PC-3 (cell line): ENCODE measurements around the gene CDK19. TPM values are rescaled to one million over a fixed set of nuclear protein-coding genes. Genes with fewer than 3 reads are reported as not detected.

Experiments used
- ATAC-seq: fragments of 200-7000 bp; cut with Tn5 transposase; 2 replicates; pipeline ENCODE4 v1.9.1; 2020; ENCODE audit warnings: mild to moderate bottlenecking, moderate library complexity
- BruUV-seq: library from RNA; stranded (reverse); fragments of 400-500 nt; replicated peaks from 2 replicates; lab custom pipeline; 2021; lab: Mats Ljungman, UMichigan
- CTCF ChIA-PET: fragments of 300-600 bp; sonication (Branson Sonifier 250); formaldehyde crosslinking; loops from one replicate; lab custom pipeline; 2022; ENCODE audit warnings: antibody characterized with exemption; lab: Charles Lee
- POLR2A ChIA-PET: fragments of 300-600 bp; sonication (Branson Sonifier 250); formaldehyde crosslinking; loops from one replicate; lab custom pipeline; 2022; ENCODE audit warnings: antibody characterized with exemption; ENCODE audit not compliant: unreplicated experiment; lab: Charles Lee
- DNase-seq: peaks from one replicate; pipeline ENCODE4 v3.0.0-alpha.2; 2015
- H2AFZ ChIP-seq: fragments of 300-600 bp; sonication (generic); 2 replicates; pipeline ENCODE4 v1.6.0; 2016; ENCODE audit warnings: antibody characterized with exemption, low read length
- H3F3A ChIP-seq: fragments of 300-600 bp; sonication (generic); one replicate; pipeline ENCODE4 v1.6.0; 2017; ENCODE audit warnings: antibody characterized with exemption, low read length, control low read depth, mild to moderate bottlenecking; ENCODE audit not compliant: unreplicated experiment
- H3K27ac ChIP-seq: fragments of 300-600 bp; sonication (generic); 2 replicates; pipeline ENCODE4 v1.5.1; 2016; ENCODE audit warnings: mild to moderate bottlenecking, low read length
- H3K27me3 ChIP-seq: fragments of 300-600 bp; sonication (generic); 2 replicates; pipeline ENCODE4 v1.6.1; 2016; ENCODE audit warnings: low read length, mixed read lengths
- H3K36me3 ChIP-seq: fragments of 300-600 bp; sonication (generic); 2 replicates; pipeline ENCODE4 v1.6.1; 2016; ENCODE audit warnings: low read depth, mixed run types, low read length, mixed read lengths
- H3K4me1 ChIP-seq: fragments of 300-600 bp; sonication (generic); 2 replicates; pipeline ENCODE4 v1.5.1; 2016; ENCODE audit warnings: low read length; ENCODE audit not compliant: insufficient read depth
- H3K4me2 ChIP-seq: fragments of 300-600 bp; sonication (generic); 2 replicates; pipeline ENCODE4 v1.6.0; 2016; ENCODE audit warnings: low read length
- H3K4me3 ChIP-seq: fragments of 300-600 bp; sonication (generic); 2 replicates; pipeline ENCODE4 v1.5.1; 2016; ENCODE audit warnings: mild to moderate bottlenecking, low read length, mixed read lengths
- H3K79me2 ChIP-seq: fragments of 300-600 bp; sonication (generic); 2 replicates; pipeline ENCODE4 v1.6.1; 2017; ENCODE audit warnings: low read length, mixed read lengths
- H3K9ac ChIP-seq: fragments of 300-600 bp; sonication (generic); 2 replicates; pipeline ENCODE4 v1.6.0; 2016; ENCODE audit warnings: mild to moderate bottlenecking, low read length
- H3K9me2 ChIP-seq: fragments of 300-600 bp; sonication (generic); replicated peaks from 2 replicates; pipeline ENCODE4 v1.6.1; 2016; ENCODE audit warnings: mixed run types, low read length, mixed read lengths
- H3K9me3 ChIP-seq: fragments of 300-600 bp; sonication (generic); 2 replicates; pipeline ENCODE4 v1.6.1; 2016; ENCODE audit warnings: low read length, mixed read lengths
- H4K20me1 ChIP-seq: fragments of 300-600 bp; sonication (generic); 2 replicates; pipeline ENCODE4 v1.6.1; 2016; ENCODE audit warnings: low read length, mixed read lengths
- EZH2 ChIP-seq: fragments of 300-600 bp; sonication (generic); IDR thresholded peaks from one replicate; pipeline ENCODE4 v1.6.1; 2017; ENCODE audit warnings: antibody characterized with exemption, mild to moderate bottlenecking, low read length; ENCODE audit not compliant: unreplicated experiment
- EZH2phosphoT487 ChIP-seq: fragments of 300-600 bp; sonication (generic); IDR thresholded peaks from 2 replicates; pipeline ENCODE4 v1.6.1; 2018; ENCODE audit warnings: mild to moderate bottlenecking, antibody characterized with exemption, low read length, borderline replicate concordance
- intact Hi-C: fragments of 100-400 bp; cut with micrococcal nuclease; formaldehyde crosslinking; loops from 2 replicates; pipeline ENCODE4 v1.9.0; 2023
- total RNA-seq: library from RNA; depleted of rRNA; stranded (reverse); fragments of >200 nt; gene quantifications from 2 replicates; pipeline ENCODE4 v1.2.3, GENCODE V29; 2014
- TF ChIP-seq, protein P1 (sequence below): fragments of 300-600 bp; sonication (generic); conservative IDR thresholded peaks from 2 replicates; pipeline ENCODE4 v1.5.1; 2017; ENCODE audit warnings: antibody characterized with exemption, low read depth, mild to moderate bottlenecking, low read length

Gene CDK19
- total RNA-seq, 1 experiment from 2014 or later, result 4.2 TPM

DNA sequence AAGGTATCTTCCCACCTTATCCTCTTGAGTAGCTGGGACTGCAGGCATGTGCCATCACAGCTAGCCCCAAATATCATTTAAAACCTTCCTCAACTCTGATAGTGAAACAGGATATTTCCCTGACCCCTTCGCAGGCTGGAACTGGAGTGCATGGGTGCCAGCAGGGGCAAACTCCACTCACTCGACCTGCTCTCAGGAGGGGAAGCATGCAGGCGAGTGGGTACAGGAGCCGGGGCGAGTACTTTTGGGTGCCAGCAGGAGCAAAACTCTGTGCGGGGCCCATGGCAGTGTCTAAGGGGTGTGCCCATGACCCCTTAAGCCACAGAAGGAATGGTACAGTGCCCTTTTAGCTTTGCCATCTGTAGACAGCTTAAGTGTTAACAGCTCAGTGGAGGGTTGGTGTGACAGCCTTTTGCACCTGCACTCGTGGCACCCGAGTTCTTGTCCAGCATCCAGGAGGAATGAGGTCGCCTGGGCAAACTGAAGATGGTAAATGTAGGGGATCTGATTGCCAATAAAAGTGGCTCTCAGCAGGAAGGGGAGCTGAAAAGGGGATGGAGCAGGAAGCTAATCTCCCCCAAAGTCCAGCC is 155.1 kb downstream of the CDK19 start:
- H3K9me2 ChIP-seq, result no peaks in the 10 kb centered on the region
- TF ChIP-seq EZH2, result no peak
- TF ChIP-seq EZH2phosphoT487, result no peak
- TF ChIP-seq, protein P1, sequence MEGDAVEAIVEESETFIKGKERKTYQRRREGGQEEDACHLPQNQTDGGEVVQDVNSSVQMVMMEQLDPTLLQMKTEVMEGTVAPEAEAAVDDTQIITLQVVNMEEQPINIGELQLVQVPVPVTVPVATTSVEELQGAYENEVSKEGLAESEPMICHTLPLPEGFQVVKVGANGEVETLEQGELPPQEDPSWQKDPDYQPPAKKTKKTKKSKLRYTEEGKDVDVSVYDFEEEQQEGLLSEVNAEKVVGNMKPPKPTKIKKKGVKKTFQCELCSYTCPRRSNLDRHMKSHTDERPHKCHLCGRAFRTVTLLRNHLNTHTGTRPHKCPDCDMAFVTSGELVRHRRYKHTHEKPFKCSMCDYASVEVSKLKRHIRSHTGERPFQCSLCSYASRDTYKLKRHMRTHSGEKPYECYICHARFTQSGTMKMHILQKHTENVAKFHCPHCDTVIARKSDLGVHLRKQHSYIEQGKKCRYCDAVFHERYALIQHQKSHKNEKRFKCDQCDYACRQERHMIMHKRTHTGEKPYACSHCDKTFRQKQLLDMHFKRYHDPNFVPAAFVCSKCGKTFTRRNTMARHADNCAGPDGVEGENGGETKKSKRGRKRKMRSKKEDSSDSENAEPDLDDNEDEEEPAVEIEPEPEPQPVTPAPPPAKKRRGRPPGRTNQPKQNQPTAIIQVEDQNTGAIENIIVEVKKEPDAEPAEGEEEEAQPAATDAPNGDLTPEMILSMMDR, result no peak
- no peak overlapping the region for H3K4me3 ChIP-seq
- no peak overlapping the region for H2AFZ ChIP-seq
- intact Hi-C loops, result loop anchor here (5.0 kb wide), 1 partner anchor 133 kb away; no protein-coding TSS in a partner anchor
- no peak overlapping the region for H3K4me2 ChIP-seq
- H3K9ac ChIP-seq, result no peak overlapping the region
- ChIA-PET CTCF (no interaction called here), POLR2A (no interaction called here)
- 0 out of 2 replicates have a peak, but pooled peaks cover 2% of the 10 kb centered on the region for H3K36me3 ChIP-seq
- peaks cover 62% of the 10 kb centered on the region for H3K4me1 ChIP-seq
- H3K79me2 ChIP-seq, result no peaks in the 10 kb centered on the region
- H3K9me3 ChIP-seq, result no peaks in the 10 kb centered on the region
- peaks cover 7% of the 10 kb centered on the region for H3F3A ChIP-seq
- H4K20me1 ChIP-seq, result no peaks in the 10 kb centered on the region
- no peaks in the 10 kb centered on the region for H3K27me3 ChIP-seq
- no peak for DNase-seq
- H3K27ac ChIP-seq, result no peak overlapping the region
- no peak for ATAC-seq
- BruUV-seq, result no TSS peak

DNA sequence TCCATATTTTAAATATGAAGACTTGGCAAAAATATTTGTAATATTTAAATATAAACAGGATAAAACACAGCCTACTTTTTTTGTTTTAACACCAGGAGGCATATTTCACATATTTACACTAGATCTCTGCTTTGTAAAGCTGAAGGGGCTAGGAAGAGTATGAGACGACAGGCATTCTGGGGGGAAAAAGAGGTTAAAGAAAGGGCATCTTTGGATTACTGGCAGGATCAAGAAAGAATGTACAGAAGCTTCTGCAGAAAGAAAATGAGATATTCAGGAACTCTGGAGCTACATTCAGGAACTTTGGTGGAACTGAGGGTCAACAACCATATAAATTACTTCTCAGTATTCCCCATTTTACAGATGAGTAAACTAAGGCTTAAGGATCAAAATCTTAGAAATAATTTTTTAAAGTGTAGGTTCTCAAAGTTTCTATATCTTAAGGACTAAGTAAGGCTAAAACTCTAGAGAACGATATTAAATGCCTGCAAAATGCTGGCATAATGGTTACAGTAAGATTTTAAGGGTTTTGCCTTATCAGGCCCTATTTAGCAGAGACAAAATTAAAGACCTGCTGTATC is 156.5 kb downstream of the CDK19 start:
- intact Hi-C loops, result no loop called here
- no peak for ATAC-seq
- no peaks in the 10 kb centered on the region for H3K27me3 ChIP-seq
- no peak overlapping the region for H2AFZ ChIP-seq
- H3K4me2 ChIP-seq, result no peak overlapping the region
- TF ChIP-seq EZH2phosphoT487, result no peak
- no peak for TF ChIP-seq EZH2
- TF ChIP-seq, protein P1, result no peak
- CTCF ChIA-PET, result no interaction called here
- no TSS peak for BruUV-seq
- H3K4me1 ChIP-seq, result peaks cover 64% of the 10 kb centered on the region
- 0 out of 2 replicates have a peak, but pooled peaks cover 2% of the 10 kb centered on the region for H3K36me3 ChIP-seq
- H4K20me1 ChIP-seq, result no peaks in the 10 kb centered on the region
- H3K4me3 ChIP-seq, result no peak overlapping the region
- peaks cover 7% of the 10 kb centered on the region for H3F3A ChIP-seq
- no peaks in the 10 kb centered on the region for H3K9me2 ChIP-seq
- POLR2A ChIA-PET, result no interaction called here
- H3K9me3 ChIP-seq, result no peaks in the 10 kb centered on the region
- no peak overlapping the region for H3K27ac ChIP-seq
- no peak overlapping the region for H3K9ac ChIP-seq
- H3K79me2 ChIP-seq, result no peaks in the 10 kb centered on the region
- no peak for DNase-seq

DNA sequence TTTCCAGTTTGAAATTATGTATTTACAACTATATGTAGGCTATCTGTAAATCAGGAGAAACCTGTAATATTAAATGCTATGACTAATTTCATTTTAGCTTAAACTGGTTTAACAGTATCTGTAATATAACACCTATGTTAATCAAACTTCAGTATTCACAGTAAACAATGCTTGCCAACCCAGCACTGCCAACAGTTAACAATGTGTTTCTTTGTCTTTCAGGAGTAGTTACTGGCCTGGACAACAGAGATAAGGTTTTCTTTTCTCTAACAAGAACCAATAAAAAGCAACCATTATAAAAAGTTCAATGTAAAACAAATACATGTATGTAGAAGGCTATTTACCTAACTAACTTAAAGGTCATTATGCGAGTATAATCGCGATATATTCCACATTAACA is 158.8 kb downstream of the CDK19 start:
- 0 out of 2 replicates have a peak overlapping the region, but pooled peaks have one; percentile 24 for H3K4me3 ChIP-seq
- H2AFZ ChIP-seq, result no peak overlapping the region
- DNase-seq (peak; percentile 78), ATAC-seq (peak; percentile 75)
- H3K9me3 ChIP-seq, result no peaks in the 10 kb centered on the region
- TF ChIP-seq EZH2phosphoT487, result no peak
- H3K9me2 ChIP-seq, result no peaks in the 10 kb centered on the region
- peak overlapping the region; percentile 67 for H3K9ac ChIP-seq
- ChIA-PET CTCF (interaction anchor here (0.5 kb wide), 1 partner anchor 348 kb away, joined by 3 read pairs; no protein-coding TSS in a partner anchor), POLR2A (interaction anchor here (1.9 kb wide), 1 partner anchor 218 kb away, joined by 8 read pairs; the partner anchor contains the start of gene AMD1)
- no TSS peak for BruUV-seq
- peaks cover 7% of the 10 kb centered on the region for H3F3A ChIP-seq
- peak overlapping the region; percentile 97 for H3K27ac ChIP-seq
- H3K4me2 ChIP-seq, result peak overlapping the region; percentile 48
- intact Hi-C loops, result no loop called here
- no peaks in the 10 kb centered on the region for H3K27me3 ChIP-seq
- no peaks in the 10 kb centered on the region for H4K20me1 ChIP-seq
- H3K79me2 ChIP-seq, result no peaks in the 10 kb centered on the region
- peaks cover 49% of the 10 kb centered on the region for H3K4me1 ChIP-seq
- H3K36me3 ChIP-seq, result 0 out of 2 replicates have a peak, but pooled peaks cover 2% of the 10 kb centered on the region
